ENCODE results near the gene CEP70.
"Not testable (repeated sequence)": the region's sequence is repeated elsewhere in the genome, so short reads cannot be mapped to it uniquely, and the experiment has no call there.

- TF ChIP-seq POLR2AphosphoS5 (IDR thresholded peaks at IDR 0.05; ENCODE audit: low read depth); CTCF (IDR thresholded peaks at IDR 0.05; ENCODE audit: insufficient read depth, low read length); SPI1 (IDR thresholded peaks at IDR 0.05; ENCODE audit: borderline replicate concordance, low read depth); GABPA (IDR thresholded peaks at IDR 0.05; ENCODE audit: low read depth): not testable (repeated sequence)
- TF ChIP-seq, protein P1, sequence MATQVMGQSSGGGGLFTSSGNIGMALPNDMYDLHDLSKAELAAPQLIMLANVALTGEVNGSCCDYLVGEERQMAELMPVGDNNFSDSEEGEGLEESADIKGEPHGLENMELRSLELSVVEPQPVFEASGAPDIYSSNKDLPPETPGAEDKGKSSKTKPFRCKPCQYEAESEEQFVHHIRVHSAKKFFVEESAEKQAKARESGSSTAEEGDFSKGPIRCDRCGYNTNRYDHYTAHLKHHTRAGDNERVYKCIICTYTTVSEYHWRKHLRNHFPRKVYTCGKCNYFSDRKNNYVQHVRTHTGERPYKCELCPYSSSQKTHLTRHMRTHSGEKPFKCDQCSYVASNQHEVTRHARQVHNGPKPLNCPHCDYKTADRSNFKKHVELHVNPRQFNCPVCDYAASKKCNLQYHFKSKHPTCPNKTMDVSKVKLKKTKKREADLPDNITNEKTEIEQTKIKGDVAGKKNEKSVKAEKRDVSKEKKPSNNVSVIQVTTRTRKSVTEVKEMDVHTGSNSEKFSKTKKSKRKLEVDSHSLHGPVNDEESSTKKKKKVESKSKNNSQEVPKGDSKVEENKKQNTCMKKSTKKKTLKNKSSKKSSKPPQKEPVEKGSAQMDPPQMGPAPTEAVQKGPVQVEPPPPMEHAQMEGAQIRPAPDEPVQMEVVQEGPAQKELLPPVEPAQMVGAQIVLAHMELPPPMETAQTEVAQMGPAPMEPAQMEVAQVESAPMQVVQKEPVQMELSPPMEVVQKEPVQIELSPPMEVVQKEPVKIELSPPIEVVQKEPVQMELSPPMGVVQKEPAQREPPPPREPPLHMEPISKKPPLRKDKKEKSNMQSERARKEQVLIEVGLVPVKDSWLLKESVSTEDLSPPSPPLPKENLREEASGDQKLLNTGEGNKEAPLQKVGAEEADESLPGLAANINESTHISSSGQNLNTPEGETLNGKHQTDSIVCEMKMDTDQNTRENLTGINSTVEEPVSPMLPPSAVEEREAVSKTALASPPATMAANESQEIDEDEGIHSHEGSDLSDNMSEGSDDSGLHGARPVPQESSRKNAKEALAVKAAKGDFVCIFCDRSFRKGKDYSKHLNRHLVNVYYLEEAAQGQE (IDR thresholded peaks at IDR 0.05; ENCODE audit: insufficient replicate concordance, low read depth) = not testable (repeated sequence)
Measured at GRCh38 chr3:138566293-138566692, 27.8 kb downstream of the CEP70 start.
